ENCODE measurements around the gene CRTAC1. TPM values are rescaled to one million over a fixed set of nuclear protein-coding genes. Genes with fewer than 3 reads are reported as not detected.

CRTAC1 gene
- polyA plus RNA-seq, 1 of the 3 experiments (the other 2 are of a cell fraction) = 0.05 TPM

DNA sequence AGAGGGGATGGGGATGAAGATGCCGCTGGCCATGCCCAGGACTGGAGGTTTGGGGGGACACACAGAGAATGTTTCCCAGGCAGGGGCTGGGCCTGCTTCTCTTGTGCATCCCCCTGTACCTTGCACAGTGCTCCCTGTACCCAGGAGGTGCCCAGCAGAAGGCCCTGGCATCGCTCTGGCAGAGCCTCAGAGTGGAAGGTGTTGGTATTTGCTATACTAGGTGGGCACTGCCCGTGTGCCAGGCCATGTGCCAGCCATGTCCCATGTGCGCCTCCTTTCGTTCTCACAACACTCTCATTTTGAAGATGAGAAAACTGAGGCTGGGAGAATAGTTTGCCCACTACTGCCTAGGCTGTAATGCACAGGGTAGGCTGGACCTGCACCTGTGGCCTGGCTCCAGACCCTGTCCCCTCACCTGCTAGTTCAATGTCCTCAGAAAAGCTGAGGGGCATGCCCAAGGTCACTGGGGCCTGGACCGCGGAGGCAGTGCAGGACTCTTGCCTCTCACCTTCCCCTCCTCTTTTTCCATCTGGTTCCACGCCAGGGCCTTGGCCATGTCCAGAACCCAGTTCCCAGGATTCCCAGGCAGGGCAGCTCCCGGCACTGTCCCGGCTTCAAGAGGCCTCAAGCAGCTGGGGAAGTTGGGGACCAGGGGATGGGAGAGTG is 116.1 kb downstream of the CRTAC1 start:
- ChIA-PET POLR2A (interaction anchor here (0.7 kb wide), 1 partner anchor 115 kb away, joined by 3 read pairs; no protein-coding TSS in a partner anchor), CTCF (interaction anchor here (0.6 to 12.3 kb wide), 53 partner anchors 10 to 553 kb away, joined by 3 to 319 read pairs (median 4); partner anchors contain the start of genes CRTAC1, MARVELD1 and R3HCC1L)
- no peak overlapping the region for H3K27ac ChIP-seq (ENCODE audit: low read depth in 2 of 2, low read length in 1 of 2)

DNA sequence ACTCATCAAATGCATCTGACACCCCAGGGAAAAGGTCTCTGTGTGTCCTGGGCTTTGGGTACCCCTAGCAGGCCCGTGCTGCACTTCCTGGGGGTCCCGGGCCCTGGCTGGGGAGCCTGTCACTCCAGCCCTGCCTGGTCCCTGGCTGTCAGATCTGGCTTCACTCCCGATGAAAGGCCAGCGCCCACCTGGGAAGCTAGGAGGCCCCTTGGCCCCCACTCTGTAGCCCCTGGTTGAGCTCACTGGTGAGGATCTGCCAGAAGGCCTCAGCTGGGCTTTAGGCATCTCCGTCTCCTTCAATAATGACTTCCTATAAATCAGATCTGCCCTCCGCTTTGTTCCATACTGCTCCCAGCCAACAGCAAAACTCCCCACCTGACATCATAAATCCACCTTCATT is 116.8 kb downstream of the CRTAC1 start:
- no peak for DNase-seq
- Histone ChIP-seq H3K36me3 (replicated peaks in 1 of 2; ENCODE audit: control insufficient read depth in 1 of 2, insufficient read depth in 2 of 2, low read length in 1 of 2) (no peaks in the 10 kb centered on the region), H3F3A (replicated peaks; ENCODE audit: insufficient read depth) (no peaks in the 10 kb centered on the region), H3K9ac (no peak overlapping the region), H3K27me3 (ENCODE audit: insufficient read depth) (no peaks in the 10 kb centered on the region; the same call in none of the 2 replicates), H3K4me2 (no peak overlapping the region), H3K79me2 (ENCODE audit: insufficient read depth) (no peaks in the 10 kb centered on the region), H3K27ac (ENCODE audit: low read depth in 2 of 2, low read length in 1 of 2) (no peak overlapping the region), H3K4me3 (ENCODE audit: low read depth in 2 of 2, low read length in 1 of 2) (no peak overlapping the region), H3K4me1 (ENCODE audit: control insufficient read depth in 1 of 2, insufficient read depth in 2 of 2, low read depth in 1 of 2, low read length in 1 of 2) (peaks cover 0 to 6% of the 10 kb centered on the region in 2 experiments; a peak in 1 of 4 replicates), H2AFZ (ENCODE audit: low read depth) (no peak overlapping the region), H4K20me1 (ENCODE audit: insufficient read depth) (no peaks in the 10 kb centered on the region), H3K9me3 (no peaks in the 10 kb centered on the region), H3K9me2 (no peaks in the 10 kb centered on the region)
- POLR2A ChIA-PET = no interaction called here
- 82% methylated on average over 2 of the region's 6 CpGs for WGBS (ENCODE audit: low lambda C conversion rate)
- no peak for TF ChIP-seq NFIC (IDR thresholded peaks at IDR 0.05; ENCODE audit: borderline replicate concordance)
- TF ChIP-seq FOXJ3 (CRISPR knock-in tag; IDR thresholded peaks at IDR 0.05) = no peak
- TF ChIP-seq POLR2AphosphoS5 (IDR thresholded peaks at IDR 0.05; ENCODE audit: low read depth, low read length) = no peak
- TF ChIP-seq EP300 (IDR thresholded peaks at IDR 0.05; ENCODE audit: borderline replicate concordance in 1 of 2, low read depth in 1 of 2, low read length in 1 of 2) = no peak
- TF ChIP-seq, protein P1, sequence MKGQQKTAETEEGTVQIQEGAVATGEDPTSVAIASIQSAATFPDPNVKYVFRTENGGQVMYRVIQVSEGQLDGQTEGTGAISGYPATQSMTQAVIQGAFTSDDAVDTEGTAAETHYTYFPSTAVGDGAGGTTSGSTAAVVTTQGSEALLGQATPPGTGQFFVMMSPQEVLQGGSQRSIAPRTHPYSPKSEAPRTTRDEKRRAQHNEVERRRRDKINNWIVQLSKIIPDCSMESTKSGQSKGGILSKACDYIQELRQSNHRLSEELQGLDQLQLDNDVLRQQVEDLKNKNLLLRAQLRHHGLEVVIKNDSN (IDR thresholded peaks at IDR 0.05; ENCODE audit: borderline replicate concordance, low read depth) = no peak
- CTCF ChIA-PET = interaction anchor here (1.1 to 12.3 kb wide), 6 partner anchors 11 to 396 kb away, joined by 3 to 319 read pairs (median 20); no protein-coding TSS in a partner anchor

More for the DNA sequence above, 116.1 kb downstream of the CRTAC1 start:
- Histone ChIP-seq H3K9me3 (no peaks in the 10 kb centered on the region), H3K9ac (no peak overlapping the region), H3F3A (replicated peaks; ENCODE audit: insufficient read depth) (no peaks in the 10 kb centered on the region), H3K4me1 (ENCODE audit: control insufficient read depth in 1 of 2, insufficient read depth in 2 of 2, low read depth in 1 of 2, low read length in 1 of 2) (peaks cover 0 to 6% of the 10 kb centered on the region in 2 experiments; a peak in 1 of 4 replicates), H3K4me2 (peak overlapping the region; percentile 37; the same call in 1 of the 2 replicates), H3K27me3 (ENCODE audit: insufficient read depth) (no peaks in the 10 kb centered on the region; the same call in none of the 2 replicates), H3K79me2 (ENCODE audit: insufficient read depth) (no peaks in the 10 kb centered on the region), H3K36me3 (replicated peaks in 1 of 2; ENCODE audit: control insufficient read depth in 1 of 2, insufficient read depth in 2 of 2, low read length in 1 of 2) (no peaks in the 10 kb centered on the region), H3K4me3 (ENCODE audit: low read depth in 2 of 2, low read length in 1 of 2) (peak overlapping the region in 1 of 2 experiments; percentile 50; a peak in 1 of 4 replicates), H3K9me2 (no peaks in the 10 kb centered on the region), H4K20me1 (ENCODE audit: insufficient read depth) (no peaks in the 10 kb centered on the region), H2AFZ (ENCODE audit: low read depth) (no peak overlapping the region)
- TF ChIP-seq EP300 (IDR thresholded peaks at IDR 0.05; ENCODE audit: borderline replicate concordance in 1 of 2, low read depth in 1 of 2, low read length in 1 of 2) (no peak), FOXM1 (IDR thresholded peaks at IDR 0.05; ENCODE audit: low read depth) (no peak), RAD21 (IDR thresholded peaks at IDR 0.05; ENCODE audit: low read length) (no peak), ELF1 (IDR thresholded peaks at IDR 0.05) (no peak), POLR2AphosphoS5 (IDR thresholded peaks at IDR 0.05; ENCODE audit: low read depth, low read length) (no peak), MXI1 (IDR thresholded peaks at IDR 0.05; ENCODE audit: low read depth, low read length) (no peak), GABPA (IDR thresholded peaks at IDR 0.05; ENCODE audit: low read depth) (no peak), SIN3A (IDR thresholded peaks at IDR 0.05; ENCODE audit: borderline replicate concordance, low read depth, low read length) (no peak), CHD2 (IDR thresholded peaks at IDR 0.05; ENCODE audit: low read length, partially characterized antibody) (no peak), MEF2A (IDR thresholded peaks at IDR 0.05; ENCODE audit: borderline replicate concordance, low read depth) (no peak), GATA2 (CRISPR knock-in tag; IDR thresholded peaks at IDR 0.05) (no peak), FOXJ3 (CRISPR knock-in tag; IDR thresholded peaks at IDR 0.05) (no peak), EZH2phosphoT487 (IDR thresholded peaks at IDR 0.05; ENCODE audit: borderline replicate concordance, low read depth) (no peak)
- TF ChIP-seq, protein P1 (IDR thresholded peaks at IDR 0.05; ENCODE audit: borderline replicate concordance, low read depth) = no peak
- TF ChIP-seq, protein P2, sequence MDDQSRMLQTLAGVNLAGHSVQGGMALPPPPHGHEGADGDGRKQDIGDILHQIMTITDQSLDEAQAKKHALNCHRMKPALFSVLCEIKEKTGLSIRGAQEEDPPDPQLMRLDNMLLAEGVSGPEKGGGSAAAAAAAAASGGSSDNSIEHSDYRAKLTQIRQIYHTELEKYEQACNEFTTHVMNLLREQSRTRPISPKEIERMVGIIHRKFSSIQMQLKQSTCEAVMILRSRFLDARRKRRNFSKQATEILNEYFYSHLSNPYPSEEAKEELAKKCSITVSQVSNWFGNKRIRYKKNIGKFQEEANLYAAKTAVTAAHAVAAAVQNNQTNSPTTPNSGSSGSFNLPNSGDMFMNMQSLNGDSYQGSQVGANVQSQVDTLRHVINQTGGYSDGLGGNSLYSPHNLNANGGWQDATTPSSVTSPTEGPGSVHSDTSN (IDR thresholded peaks at IDR 0.05) = no peak
- TF ChIP-seq, protein P3, sequence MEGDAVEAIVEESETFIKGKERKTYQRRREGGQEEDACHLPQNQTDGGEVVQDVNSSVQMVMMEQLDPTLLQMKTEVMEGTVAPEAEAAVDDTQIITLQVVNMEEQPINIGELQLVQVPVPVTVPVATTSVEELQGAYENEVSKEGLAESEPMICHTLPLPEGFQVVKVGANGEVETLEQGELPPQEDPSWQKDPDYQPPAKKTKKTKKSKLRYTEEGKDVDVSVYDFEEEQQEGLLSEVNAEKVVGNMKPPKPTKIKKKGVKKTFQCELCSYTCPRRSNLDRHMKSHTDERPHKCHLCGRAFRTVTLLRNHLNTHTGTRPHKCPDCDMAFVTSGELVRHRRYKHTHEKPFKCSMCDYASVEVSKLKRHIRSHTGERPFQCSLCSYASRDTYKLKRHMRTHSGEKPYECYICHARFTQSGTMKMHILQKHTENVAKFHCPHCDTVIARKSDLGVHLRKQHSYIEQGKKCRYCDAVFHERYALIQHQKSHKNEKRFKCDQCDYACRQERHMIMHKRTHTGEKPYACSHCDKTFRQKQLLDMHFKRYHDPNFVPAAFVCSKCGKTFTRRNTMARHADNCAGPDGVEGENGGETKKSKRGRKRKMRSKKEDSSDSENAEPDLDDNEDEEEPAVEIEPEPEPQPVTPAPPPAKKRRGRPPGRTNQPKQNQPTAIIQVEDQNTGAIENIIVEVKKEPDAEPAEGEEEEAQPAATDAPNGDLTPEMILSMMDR (IDR thresholded peaks at IDR 0.05) = no peak
- no peak for DNase-seq
- 25% methylated on average over 8 of the region's 10 CpGs for WGBS (ENCODE audit: low lambda C conversion rate)
